HG03103 (cell line): ENCODE measurements around the gene KRT78.
"Not testable (repeated sequence)": the region's sequence is repeated elsewhere in the genome, so short reads cannot be mapped to it uniquely, and the experiment has no call there.

Experiments used
- ATAC-seq: cut with Tn5 transposase; IDR thresholded peaks from one replicate; pipeline ENCODE4 v1.9.1; 2021; ENCODE audit warnings: low read depth; ENCODE audit not compliant: unreplicated experiment

Gene KRT78

GRCh38 chr12:52848661-52849255 is at the start of gene KRT78:
Gene KRT78 (minus strand): TSS chr12:52848994. CDS start chr12:52848930, 64 bp downstream.
- no peak for ATAC-seq

- ATAC-seq, result no peak
Observed at GRCh38 chr12:52896190-52897100, 47.7 kb upstream of the KRT78 start.

GRCh38 chr12:52895726-52896189 is 47.0 kb upstream of the KRT78 start:
- no peak for ATAC-seq

GRCh38 chr12:52892974-52893373 is 44.2 kb upstream of the KRT78 start:
- no peak for ATAC-seq

- no peak for ATAC-seq
Observed at GRCh38 chr12:52892207-52892852, 43.5 kb upstream of the KRT78 start.

GRCh38 chr12:52891044-52891443 is 42.2 kb upstream of the KRT78 start:
- no peak for ATAC-seq

- no peak for ATAC-seq
Observed at GRCh38 chr12:52890417-52890816, 41.6 kb upstream of the KRT78 start.

- no peak for ATAC-seq
Observed at GRCh38 chr12:52884526-52885293, 35.9 kb upstream of the KRT78 start.

GRCh38 chr12:52880499-52880898 is 31.7 kb upstream of the KRT78 start:
- not testable (repeated sequence) for ATAC-seq

- no peak for ATAC-seq
Observed at GRCh38 chr12:52879394-52880351, 30.9 kb upstream of the KRT78 start.

- ATAC-seq, result no peak
Observed at GRCh38 chr12:52878507-52879393, 30.0 kb upstream of the KRT78 start.

- no peak for ATAC-seq
Observed at GRCh38 chr12:52877242-52877641, 28.4 kb upstream of the KRT78 start.

- no peak for ATAC-seq
Observed at GRCh38 chr12:52876372-52876771, 27.6 kb upstream of the KRT78 start.

GRCh38 chr12:52874573-52875435 is 26.0 kb upstream of the KRT78 start:
- ATAC-seq, result no peak

- ATAC-seq, result no peak
Observed at GRCh38 chr12:52873832-52874572, 25.2 kb upstream of the KRT78 start.

GRCh38 chr12:52873513-52873831 is 24.7 kb upstream of the KRT78 start:
- no peak for ATAC-seq
